ENCODE measurements around the gene STAT3.

- no peak for TF ChIP-seq YY1 (IDR thresholded peaks at IDR 0.05; ENCODE audit: insufficient read depth, insufficient read length)
- no peak for TF ChIP-seq SUZ12 (IDR thresholded peaks at IDR 0.05; ENCODE audit: extremely low read depth, insufficient read depth, insufficient read length)
- TF ChIP-seq ZNF274 (IDR thresholded peaks at IDR 0.05; ENCODE audit: low read depth, low read length), result no peak
Measured at GRCh38 chr17:42386777-42387657, 1.2 kb downstream of the STAT3 start.

All from NT2/D1 (cell line).